ENCODE measurements around the gene PCAT6.
"Not testable (repeated sequence)": the region's sequence is repeated elsewhere in the genome, so short reads cannot be mapped to it uniquely, and the experiment has no call there.

The PCAT6 gene

DNA sequence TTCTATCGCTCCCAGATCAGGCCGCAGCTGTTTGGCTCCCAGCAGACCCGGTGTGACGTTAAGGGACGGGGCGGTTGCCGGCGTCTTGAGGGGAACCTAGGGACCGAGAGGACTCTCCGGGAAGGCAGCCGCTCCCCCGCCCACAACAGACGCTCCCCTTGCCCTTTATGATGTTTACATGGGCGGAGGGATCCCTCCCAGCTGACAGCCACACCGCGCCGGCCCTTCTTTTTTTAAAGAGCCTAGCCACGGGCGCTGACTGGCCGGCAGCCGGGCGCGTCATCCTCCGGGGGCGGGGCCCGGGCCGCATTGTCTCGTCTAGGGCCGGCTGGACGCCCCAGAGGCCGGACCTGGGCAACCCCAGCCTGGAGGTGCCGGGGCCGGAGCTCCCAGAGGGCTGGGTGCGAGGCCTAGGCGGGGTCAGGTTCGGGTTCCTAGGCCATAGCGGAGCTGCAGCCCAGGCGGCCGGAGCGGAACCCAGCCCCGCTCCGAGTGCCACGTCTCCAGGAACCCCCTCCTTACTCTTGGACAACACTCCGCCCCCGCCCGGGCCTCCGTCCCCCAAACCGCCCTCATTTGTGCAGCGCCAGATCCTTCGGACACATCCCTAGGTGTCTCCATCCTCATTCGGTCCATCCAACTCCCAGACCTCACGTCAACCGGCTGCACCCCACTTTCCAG lies at the start of gene PCAT6:
PCAT6 (plus strand) TSS at position 340 of the 681 bp plus-strand sequence.
- DNase-seq (ENCODE audit: low spot score), result peak; percentile 96

DNA sequence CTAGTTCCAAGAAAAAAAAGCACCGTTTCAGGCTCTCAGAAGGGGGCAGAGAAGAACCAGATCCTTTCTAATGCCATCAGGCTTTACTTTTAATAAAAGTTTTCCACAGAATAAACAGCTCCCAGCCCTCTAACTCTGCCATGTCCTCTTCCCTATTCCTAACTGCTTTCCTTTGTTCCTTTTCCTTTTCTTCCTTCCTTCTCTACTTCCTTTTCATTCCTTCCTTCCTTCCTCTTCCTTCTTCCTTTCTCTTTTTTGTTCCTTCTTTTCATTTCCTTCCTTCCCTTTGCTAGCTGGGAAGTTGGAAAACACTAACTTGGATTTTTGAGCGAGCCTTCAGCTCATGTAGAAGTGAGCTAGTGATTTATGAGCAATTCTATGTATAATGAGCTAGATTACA lies 48.7 kb upstream of the PCAT6 start:
- no peak for DNase-seq (ENCODE audit: low spot score)

DNA sequence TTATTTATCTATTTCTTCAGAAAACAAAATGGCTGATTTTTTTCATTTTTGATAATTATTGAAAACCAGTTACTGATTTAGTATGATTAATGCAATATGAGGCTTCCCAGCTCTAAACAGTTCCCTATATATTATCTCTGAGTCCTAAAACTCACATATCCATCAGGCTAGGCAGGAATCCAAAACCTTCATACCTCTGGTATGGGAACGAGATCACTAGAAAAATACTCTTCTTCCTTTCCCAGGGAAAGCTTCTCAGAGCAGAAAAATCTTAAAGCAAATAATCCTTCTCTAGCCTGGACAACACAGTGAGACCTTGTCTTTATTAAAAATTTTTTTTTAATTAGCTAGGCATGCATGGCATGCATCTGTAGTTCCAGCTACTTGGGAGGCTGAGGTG lies 45.0 kb upstream of the PCAT6 start:
- peak; percentile 9 for DNase-seq (ENCODE audit: low spot score)

DNA sequence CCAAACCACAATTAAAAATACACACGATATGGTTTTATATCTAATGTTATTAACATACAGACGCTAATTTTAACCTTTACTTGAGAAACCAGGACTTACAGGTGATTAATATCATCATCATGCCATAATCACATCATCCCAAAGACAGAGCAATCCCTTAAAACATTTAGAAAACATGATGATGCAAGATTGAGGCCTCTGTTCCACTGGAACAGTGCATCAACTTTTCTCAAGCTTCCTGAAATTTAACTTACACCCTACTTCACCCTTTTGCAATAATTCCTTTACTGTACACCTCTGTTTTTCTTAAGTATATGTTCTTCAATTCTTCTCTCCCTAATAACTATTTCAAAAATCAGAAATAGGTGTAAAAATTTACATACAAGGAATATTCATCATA lies 40.6 kb upstream of the PCAT6 start:
- no peak for DNase-seq (ENCODE audit: low spot score)

DNA sequence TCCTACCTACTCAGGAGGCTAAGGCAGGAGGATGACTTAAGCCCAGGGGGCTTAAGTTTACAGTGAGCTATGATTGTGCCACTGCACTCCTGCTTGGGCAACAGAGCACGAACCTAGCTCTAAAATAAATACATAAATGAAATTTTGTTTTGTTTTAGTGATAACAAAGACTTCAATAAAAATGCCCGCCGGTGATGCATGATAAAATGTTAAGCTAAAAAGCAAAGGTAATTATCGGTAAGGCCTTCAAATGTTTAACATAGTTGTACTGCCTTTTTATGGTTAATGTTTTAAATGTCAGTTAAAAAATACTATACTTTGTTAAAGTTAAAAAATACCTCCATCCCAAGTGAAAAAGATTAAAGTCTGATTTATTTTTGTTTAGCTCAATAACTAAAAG lies 29.6 kb upstream of the PCAT6 start:
- no peak for DNase-seq (ENCODE audit: low spot score)

DNA sequence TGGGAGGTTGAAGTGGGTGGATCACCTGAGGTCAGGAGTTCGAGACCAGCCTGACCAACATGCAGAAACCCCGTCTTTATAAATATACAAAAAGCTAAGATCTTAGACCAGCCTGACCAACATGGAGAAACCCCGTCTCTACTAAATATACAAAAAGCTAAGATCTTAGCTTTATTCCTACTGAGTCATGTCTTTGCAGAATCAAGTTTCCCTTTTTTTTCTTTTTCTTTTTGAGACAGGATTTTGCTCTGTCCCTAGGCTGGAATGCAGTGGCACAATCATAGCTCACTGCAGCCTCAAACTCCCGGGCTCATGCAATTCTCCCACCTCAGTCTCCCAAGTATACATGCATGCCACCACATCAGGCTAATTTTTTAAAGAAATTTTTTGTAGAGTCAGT lies 23.9 kb upstream of the PCAT6 start:
- DNase-seq (ENCODE audit: low spot score), result no peak

DNA sequence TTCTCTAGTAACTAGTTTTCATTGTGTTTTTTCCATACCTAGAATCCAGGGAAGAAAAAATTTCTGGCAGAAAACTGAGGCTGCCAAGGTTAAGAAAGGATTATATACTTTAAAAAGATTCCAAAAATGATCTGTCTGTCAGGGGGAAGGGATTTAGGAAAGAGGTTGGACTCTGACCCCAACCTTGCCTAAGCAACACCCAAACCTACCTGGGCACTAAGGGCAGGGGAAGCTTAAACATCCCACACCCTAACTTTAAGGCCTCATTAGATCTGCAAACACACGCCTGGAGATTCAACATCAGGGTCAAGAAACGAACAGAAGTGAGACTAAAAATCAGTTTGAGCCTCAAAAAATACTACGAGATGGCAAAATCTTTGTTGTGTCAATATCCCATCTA lies 22.0 kb upstream of the PCAT6 start:
- no peak for DNase-seq (ENCODE audit: low spot score)

DNA sequence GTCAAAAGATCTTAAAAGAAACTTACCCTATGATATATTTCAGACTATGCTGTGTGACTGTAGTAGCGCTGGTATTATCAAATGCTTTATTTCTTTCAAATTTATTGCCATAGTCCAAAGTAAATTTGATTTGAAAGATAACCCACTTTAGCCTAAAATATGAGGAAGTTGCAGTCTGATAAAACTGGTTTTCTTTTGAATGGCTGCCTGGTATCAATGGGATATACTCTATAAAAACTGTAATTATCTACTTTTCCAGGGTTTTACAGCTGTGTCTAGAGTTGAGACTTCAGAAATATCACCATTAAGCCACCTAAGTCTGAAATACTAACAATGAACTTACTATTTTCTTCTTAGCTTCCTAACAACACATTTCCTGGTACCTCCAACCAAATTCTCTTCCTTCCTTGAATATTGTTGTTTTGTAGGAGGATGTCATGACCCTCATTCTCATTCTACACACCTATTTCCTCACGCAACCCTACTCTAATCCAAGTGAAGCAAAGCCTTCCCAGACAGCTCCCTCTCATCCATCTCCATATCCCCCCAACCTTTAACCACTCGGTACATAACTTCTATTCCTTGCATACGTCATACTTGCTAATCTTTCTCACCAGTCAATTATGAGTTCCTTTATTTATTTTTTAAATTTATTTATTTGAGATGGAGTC lies 19.5 kb upstream of the PCAT6 start:
- no peak for DNase-seq (ENCODE audit: low spot score)

DNA sequence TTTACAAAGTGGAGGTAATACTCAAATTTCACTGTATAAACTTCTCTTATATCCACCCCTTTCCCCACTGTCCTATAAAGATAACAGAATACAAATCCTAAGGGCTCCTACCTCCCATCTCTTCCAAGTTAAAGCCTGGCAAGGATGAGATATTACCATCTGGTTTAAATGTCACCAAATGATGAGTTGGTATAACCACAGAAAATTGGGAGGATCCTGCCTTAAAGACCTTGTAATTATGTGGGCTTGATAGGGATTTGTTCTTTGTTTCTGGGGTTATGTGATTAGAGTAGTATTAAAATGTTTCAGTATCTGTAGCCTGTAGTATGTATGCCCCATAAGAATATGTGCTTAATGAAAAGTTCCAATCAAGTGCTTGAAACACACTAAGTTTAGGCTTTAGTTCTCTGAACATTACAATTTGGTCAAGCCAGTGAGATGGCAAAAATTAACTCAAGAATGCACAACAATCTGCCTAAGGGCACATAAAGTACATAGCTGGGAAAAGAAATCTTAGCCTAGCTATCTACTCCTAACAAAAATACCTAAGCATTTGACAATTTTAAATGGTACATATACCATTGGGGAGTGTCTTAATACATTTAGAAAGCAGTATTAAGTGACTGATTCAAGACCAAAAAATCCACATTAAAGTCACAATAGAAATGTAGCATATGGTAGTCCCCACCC lies 16.6 kb upstream of the PCAT6 start:
- no peak for DNase-seq (ENCODE audit: low spot score)

DNA sequence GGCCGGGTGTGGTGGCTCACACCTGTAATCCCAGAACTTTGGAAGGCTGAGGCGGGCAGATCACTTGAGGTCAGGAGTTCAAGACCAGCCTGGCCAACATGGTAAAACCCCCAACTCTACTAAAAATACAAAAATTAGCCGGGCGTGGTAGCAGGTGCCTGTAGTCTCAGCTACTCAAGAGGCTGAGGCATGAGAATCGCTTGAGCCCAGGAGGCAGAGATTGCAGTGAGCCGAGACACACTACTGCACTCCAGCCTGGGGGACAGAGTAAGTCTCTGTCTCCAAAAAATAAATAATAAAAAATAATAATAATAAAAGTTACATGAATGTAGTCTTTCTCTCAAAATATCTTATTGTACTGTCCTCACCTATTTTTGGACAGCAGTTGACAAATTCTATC lies 15.8 kb upstream of the PCAT6 start:
- not testable (repeated sequence) for DNase-seq (ENCODE audit: low spot score)

DNA sequence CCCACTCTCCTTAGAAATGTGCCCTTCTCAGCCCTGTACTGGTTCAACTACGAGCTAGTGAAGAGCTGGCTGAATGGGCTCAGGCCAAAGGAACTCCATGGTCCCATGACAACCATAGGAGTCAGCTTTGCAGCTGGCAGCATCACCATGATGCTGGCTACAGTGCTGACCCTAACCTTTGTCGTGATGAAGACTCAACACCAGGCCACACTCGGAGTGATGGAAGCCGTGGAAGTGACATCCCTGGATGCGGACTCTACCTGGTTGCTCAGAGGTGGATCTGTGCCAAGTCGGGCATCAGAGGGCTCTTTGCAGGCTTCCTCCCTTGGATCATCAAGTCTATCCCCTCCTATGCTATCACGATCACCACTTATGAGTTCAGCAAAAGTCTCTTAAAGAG lies 14.1 kb upstream of the PCAT6 start:
- DNase-seq (ENCODE audit: low spot score), result no peak

DNA sequence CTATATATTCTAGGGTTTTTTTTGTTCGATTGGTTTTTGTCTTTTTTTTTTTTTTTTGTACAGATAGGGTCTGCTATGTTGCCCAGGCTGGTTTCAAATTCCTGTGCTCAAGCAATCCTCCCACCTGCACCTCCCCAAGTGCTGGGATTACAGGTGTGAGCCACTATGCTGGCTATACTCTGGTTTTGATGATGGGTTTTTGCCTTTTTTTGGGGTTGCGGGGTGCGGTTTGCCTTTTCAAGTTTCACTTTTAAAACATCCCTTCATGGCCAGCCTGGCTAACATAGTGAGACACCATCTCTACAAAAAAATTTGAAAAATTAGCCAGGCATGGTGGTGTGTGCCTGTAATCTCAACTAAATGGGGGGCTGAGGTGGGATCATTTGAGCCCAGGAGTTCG lies 12.5 kb upstream of the PCAT6 start:
- no peak for DNase-seq (ENCODE audit: low spot score)

DNA sequence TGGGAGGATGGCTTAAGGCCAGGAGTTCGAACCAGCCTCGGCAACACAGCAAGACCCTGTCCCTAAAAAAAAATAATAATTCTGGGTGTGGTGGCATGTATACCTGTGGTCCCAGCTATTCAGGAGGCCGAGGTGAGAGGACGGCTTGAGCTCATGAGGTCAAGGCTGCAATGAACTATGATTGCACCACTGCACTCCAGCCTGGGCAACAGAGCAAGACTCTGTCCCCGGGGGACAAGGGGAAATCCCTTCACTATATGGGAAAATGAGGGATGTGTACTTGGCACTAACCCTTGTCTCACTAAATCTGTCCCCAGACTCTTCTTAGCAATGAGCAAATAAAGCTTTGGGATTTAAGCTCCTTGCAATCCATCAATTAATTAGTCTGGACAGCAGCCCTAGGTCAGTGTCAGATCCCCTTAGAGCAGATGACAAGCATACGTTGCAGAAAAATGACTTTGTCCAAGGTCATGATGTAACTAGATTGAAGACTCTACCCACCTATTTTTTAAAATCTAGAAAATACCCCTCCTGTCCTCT lies 11.9 kb upstream of the PCAT6 start:
- DNase-seq (ENCODE audit: low spot score), result no peak

DNA sequence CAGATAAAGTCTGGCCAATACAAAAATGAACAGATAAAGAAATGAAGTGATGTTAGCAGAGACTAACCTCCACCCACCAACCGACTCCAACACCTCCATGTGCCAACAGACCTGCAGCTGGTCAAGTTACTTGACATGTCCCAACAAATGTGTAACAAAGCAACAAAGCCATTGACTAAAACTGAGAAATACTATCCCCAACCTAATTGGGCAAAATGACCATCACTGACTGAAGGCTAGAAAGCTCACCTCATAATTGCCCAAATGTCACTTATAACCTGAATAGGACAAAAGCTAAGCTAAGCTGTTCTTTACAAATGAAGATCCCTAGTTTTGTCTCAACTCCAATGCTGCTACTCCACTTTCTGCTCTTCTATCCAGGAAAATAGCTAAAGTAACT lies 10.0 kb upstream of the PCAT6 start:
- DNase-seq (ENCODE audit: low spot score), result no peak

DNA sequence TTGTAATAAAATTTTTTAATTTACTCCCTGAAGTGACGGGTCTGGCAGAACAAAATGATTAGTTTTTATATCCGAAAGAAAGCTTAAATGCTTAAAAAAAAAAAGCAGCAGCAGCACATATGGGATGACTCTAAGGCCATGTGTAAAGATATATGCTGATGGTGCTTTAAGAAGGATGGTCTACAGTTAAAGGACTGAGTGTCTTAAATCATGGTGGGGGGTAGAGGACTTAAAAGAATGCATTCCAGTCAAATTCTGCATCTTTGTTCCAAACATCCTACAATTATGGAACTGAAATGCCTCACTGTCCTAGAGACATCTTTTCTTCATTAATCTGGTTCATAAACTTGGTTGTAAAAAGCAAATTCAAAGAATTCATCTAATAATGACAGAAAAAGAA lies 9.6 kb upstream of the PCAT6 start:
- DNase-seq (ENCODE audit: low spot score), result no peak

DNA sequence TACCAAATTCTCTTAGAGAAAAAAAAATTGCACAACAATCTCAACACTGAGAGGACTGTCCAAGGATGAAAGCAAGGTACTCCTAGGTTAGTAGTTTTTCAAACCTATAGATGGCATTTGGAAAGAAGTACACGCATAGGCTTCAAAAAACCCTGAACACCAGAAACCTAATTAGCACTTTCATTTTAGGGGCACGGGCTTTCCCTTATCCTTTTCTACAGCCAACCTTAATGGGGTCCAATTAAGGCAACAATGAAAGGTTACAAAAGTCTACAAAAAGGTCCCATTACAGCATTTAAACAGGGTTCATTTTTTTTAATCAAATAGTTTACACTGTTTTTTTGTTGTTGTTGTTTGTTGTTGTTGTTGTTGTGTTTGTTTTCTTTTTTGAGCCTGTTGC lies 8.7 kb upstream of the PCAT6 start:
- DNase-seq (ENCODE audit: low spot score), result no peak

DNA sequence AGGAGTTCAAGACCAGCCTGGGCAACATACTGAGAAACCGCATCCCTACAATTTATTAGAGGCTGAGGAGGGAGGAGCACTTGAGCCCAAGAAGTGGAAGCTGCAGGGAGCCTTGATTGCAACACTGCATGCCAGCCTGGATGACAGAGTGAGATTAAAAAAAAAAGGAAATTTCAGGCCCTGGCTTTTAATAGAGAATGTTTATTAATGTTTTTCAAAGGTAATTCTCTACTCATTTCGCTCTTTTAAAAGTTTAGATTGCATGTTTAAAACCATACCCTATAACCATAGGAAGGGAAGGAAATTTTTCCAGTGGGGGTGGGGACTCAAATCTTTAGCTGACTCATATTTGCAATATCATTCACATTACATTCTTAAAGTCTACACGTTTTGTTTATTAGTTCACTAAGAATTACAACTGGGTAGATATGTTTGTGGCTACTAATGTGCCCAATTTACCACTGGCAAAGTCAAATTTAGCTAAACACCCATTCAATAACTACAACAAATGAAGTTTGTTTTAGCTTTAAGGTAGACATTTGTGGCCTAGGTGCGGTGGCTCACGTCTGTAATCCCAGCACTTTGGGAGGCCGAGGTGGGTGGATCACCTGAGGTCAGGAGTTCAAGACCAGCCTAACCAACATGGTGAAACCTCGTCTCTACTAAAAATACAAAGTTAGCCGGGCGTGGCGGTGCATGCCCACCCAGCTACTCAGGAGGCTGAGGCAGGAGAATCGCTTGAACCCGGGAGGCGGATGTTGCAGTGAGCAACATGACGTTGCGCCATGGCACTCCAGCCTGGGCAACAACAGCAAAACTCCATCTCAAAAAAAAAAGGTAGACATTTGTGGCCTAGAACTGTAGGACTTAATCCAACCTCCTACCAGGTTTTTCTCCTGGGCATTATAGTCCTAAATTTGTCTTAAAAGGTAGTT lies 7.5 kb upstream of the PCAT6 start:
- DNase-seq (ENCODE audit: low spot score), result peak; percentile 38

DNA sequence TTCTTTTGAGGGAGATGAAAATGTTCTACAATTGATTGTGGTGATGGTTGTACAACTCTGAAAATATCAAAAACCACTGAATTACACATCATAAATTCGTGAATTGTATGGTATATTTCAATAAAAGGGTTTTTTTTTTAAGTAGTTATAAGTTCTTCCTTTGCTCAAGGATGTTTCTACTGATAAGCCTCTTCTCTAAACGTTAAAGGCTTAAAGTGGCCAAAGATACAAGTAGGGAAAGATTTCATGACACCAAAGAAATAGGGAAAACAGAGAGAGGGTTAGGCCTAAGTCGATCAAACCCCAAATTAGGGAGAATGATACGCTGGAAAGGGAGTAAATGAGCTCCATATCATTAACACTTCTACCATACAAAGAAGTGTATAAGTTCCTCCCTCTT lies 6.6 kb upstream of the PCAT6 start:
- no peak for DNase-seq (ENCODE audit: low spot score)

DNA sequence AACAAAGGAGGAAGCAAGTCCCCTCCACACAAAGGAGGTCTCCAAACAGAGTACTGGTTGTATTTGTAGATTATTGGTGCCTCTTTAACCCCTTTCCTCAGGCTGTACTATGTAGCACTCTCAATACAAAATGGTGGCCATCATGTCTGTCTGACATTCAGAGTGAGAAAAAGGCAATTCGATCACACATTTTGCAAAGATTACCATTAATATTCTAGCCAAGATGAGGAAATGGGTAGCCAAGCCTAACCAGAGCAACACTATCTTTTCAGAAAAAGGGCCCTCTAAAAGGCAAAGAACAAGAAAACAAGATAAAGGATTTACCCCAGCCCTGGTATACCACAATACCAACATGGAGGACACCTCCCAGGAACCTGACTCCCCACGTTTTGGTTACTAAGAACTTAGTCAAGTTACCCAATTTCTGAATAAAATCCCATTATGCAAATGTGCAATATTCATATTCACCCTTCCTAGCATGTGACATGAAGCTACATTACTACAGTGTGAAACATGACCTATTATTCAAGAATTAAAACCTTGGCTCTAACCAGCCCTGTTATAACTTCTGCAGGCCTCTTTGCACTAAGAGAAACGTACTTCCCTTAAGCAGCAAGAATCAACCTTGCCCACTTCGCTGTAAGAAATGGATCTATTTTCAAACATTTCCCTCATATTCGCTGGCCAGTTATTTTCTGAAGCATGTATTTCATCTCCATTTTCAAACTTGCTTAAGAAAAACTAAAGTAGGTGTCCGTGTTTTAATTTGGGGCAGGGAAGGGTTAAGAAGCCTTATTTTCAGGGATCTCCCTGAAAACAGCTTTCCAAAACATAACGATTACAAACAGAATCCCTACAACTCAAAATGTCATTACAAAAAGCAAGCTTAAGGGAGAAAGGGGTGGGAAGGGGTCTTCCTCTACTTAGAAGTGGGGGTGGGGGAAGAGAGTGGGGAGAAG lies 4.6 kb upstream of the PCAT6 start:
- no peak for DNase-seq (ENCODE audit: low spot score)

DNA sequence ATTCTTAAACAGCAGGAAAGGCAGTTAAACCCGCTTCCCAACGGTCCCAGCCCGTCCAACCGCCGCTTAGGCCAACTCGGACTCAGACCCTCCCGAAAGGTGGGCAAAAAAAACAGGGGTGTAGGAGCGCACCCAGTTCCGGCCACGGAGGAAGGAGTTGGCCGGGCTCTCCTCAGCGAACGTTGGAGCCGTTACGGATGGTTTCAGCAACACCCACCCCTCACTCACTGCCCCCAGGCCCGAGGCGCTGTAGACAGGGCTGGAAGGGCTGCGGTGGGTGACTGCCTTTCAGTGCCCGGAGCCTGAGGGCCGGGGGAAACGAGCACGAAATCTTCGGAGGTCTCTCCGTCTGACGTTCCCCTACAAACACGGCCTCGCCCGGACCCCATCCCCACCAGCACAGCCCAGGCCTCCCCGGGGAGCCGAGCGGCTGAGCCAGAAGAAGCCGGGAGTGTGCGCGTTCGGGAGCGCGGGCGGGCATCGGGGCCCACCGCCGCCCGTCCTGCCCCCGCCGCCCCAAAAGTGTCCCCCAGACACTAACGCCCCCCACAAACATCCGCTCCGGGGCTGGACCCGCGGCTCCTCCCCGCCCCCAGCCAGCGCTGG lies 3.8 kb upstream of the PCAT6 start:
- peak; percentile 43 for DNase-seq (ENCODE audit: low spot score)
